H4 (cell line): ENCODE measurements around the gene IP6K1. TPM values are rescaled to one million over a fixed set of nuclear protein-coding genes. Genes with fewer than 3 reads are reported as not detected.
A peak's percentile ranks its signal among the peaks of the same experiment; 100 is the strongest.
"Not testable (repeated sequence)": the region's sequence is repeated elsewhere in the genome, so short reads cannot be mapped to it uniquely, and the experiment has no call there.

Source experiments
- DNase-seq: peaks from one replicate; pipeline ENCODE4 v3.0.0-alpha.2; 2015; ENCODE audit warnings: low spot score
- total RNA-seq: library from RNA; depleted of rRNA; stranded (reverse); fragments of >200 nt; shearing (Covaris generic); gene quantifications from 2 replicates; pipeline ENCODE4 v1.2.3, GENCODE V29; 2014; rRNA removed

IP6K1 gene
- 13.0 and 18.0 TPM in 2 replicates for total RNA-seq

GRCh38 chr3:49786357-49787181 is at the start of gene IP6K1:
Gene IP6K1 (minus strand): TSS chr3:49786542. CDS start chr3:49748040, 38,502 bp downstream.
- peak; percentile 98 for DNase-seq

GRCh38 chr3:49831341-49831740 is 45.0 kb upstream of the IP6K1 start:
- no peak for DNase-seq

- no peak for DNase-seq
Observed at GRCh38 chr3:49826016-49826415, 39.7 kb upstream of the IP6K1 start.

- not testable (repeated sequence) for DNase-seq
Observed at GRCh38 chr3:49823131-49823530, 36.8 kb upstream of the IP6K1 start.

GRCh38 chr3:49813497-49814174 is 27.3 kb upstream of the IP6K1 start, which contains the start of gene UBA7:
Gene UBA7 (minus strand): TSS chr3:49813953. CDS start chr3:49813787, 166 bp downstream.
- peak; percentile 63 for DNase-seq

GRCh38 chr3:49812916-49813496 is 26.7 kb upstream of the IP6K1 start:
- no peak for DNase-seq

- no peak for DNase-seq
Observed at GRCh38 chr3:49807431-49808114, 21.2 kb upstream of the IP6K1 start.

GRCh38 chr3:49806850-49807249 is 20.5 kb upstream of the IP6K1 start:
- DNase-seq, result no peak

- no peak for DNase-seq
Observed at GRCh38 chr3:49805897-49806701, 19.8 kb upstream of the IP6K1 start.

- no peak for DNase-seq
Observed at GRCh38 chr3:49805367-49805782, 19.0 kb upstream of the IP6K1 start.

GRCh38 chr3:49804141-49805041 is 18.0 kb upstream of the IP6K1 start:
- DNase-seq, result no peak

GRCh38 chr3:49803465-49804140 is 17.3 kb upstream of the IP6K1 start:
- DNase-seq, result no peak

- peak; percentile 69 for DNase-seq
Observed at GRCh38 chr3:49802719-49803464, 16.6 kb upstream of the IP6K1 start, which contains the start of gene INKA1. Gene INKA1 (plus strand): TSS chr3:49803261. CDS start chr3:49803393, 132 bp downstream.

GRCh38 chr3:49801160-49801559 is 14.8 kb upstream of the IP6K1 start:
- DNase-seq, result no peak

GRCh38 chr3:49799761-49800160 is 13.4 kb upstream of the IP6K1 start, which contains the start of gene CDHR4:
Gene CDHR4 (minus strand): TSS chr3:49799873. CDS start chr3:49799812, 61 bp downstream.
- DNase-seq, result no peak

- DNase-seq, result no peak
Observed at GRCh38 chr3:49799105-49799504, 12.8 kb upstream of the IP6K1 start.

GRCh38 chr3:49794926-49795905 is 8.9 kb upstream of the IP6K1 start:
- no peak for DNase-seq
